Measurements from ENCODE around the gene NUCB1.
"Not testable (repeated sequence)": the region's sequence is repeated elsewhere in the genome, so short reads cannot be mapped to it uniquely, and the experiment has no call there.

The NUCB1 gene

GRCh38 chr19:48925890-48926289 lies 25.8 kb downstream of the NUCB1 start:
- peak; percentile 29 for TF ChIP-seq POLR2A (IDR thresholded peaks at IDR 0.05; ENCODE audit: low read length)
- DNase-seq: not testable (repeated sequence)

DNA sequence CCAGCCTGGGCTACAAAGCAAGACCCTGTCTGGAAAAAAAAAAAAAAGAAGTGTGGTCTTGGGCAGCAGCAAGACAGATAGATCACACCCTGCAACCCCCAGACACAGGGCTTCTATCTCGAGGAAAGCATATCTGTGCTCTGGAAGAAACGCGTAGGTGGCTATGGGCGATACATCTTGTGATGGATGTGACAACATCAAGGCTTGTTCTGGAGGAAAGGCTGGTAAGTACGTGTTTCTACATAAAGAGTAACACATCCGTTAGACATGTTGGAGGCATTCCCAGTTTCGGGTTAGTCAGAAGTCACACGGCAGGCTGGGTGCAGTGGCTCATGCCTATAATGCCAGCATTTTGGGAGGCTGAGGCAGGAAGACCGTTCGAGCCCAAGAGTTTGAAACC lies 26.8 kb downstream of the NUCB1 start:
- TF ChIP-seq GATA1 (IDR thresholded peaks at IDR 0.05; ENCODE audit: low read depth, low read length) (no peak), POLR2A (IDR thresholded peaks at IDR 0.05; ENCODE audit: low read length) (no peak)
- no peak for DNase-seq

GRCh38 chr19:48927692-48928091 lies 27.6 kb downstream of the NUCB1 start:
- not testable (repeated sequence) for DNase-seq

DNA sequence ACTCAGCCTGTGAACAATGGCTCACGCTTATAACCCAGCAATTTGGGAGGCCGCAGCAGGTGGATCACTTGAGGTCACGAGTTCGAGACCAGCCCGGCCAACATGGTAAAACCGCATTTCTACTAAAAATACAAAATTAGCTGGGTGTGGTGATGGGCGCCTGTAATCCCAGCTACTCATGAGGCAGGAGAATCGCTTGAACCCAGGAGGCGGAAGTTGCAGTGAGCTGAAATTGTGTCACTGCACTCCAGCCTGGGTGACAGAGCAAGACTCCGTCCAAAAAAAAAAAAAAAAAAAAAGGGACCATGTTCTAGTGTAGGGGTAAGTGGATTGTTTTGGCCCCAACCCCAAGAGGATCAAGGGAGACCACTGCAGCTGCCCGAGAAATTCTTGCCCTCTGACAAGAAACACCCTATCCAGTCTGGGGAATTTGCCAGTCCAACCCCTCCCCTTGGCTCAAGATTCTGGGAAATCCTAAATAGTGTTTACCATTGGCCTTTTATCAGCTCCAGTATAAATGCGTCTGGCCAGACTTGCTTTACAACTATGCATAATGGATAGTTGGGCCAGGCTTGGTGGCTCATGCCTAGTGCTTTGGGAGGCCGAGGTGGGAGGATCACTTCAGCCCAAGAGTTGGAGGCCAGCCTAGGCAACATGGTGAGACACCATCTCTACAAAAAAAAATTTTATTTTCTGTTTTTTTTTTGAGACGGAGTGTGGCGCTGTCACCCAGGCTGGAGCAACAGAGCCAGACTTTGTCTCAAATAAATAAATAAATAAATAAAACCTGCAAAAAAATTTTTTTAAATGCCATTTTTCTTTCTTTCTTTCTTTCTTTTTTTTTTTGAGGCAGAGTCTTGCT lies 28.3 kb downstream of the NUCB1 start:
- DNase-seq: no peak
- TF ChIP-seq POLR2A (IDR thresholded peaks at IDR 0.05; ENCODE audit: low read length) (no peak), GATA1 (IDR thresholded peaks at IDR 0.05; ENCODE audit: low read depth, low read length) (no peak)

DNA sequence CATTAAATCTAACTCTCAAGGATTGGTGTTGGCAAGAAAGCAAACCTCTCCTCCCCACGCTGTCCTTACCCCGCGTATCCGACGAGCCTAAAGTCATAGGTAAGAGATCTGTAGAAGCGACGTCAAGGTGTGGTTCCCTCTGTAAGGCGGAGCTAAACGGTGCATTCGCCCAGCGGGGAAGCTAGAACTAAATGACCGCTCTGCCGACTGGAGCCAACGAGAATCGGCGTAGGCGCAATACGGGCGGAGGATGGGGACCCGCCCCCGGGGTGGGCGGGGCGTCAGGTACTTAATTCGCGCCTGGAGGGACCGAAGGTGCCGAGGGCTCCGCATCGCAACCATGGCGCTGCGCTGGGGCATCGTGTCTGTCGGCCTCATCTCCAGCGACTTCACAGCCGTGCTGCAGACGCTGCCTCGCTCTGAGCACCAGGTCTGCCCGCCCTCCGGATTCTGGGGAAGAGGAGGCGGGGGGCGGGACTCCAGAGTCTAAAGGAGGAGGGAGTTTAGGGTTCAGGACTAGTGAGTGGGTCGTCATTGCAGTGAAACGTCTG lies 33.3 kb downstream of the NUCB1 start, which contains the start of gene DHDH:
TSS of gene DHDH (plus strand) at position 318 of the 551 bp plus-strand sequence. CDS start at position 341, 23 bp downstream.
- TF ChIP-seq GATA1 (IDR thresholded peaks at IDR 0.05; ENCODE audit: low read depth, low read length): no peak
- TF ChIP-seq POLR2A (IDR thresholded peaks at IDR 0.05; ENCODE audit: low read length): peak; percentile 47
- DNase-seq: peak; percentile 86 to 90

- TF ChIP-seq POLR2A (IDR thresholded peaks at IDR 0.05; ENCODE audit: low read length): no peak
- TF ChIP-seq GATA1 (IDR thresholded peaks at IDR 0.05; ENCODE audit: low read depth, low read length): no peak
- no peak for DNase-seq
These were observed 34.7 kb downstream of the NUCB1 start for GRCh38 chr19:48934837-48935236.

GRCh38 chr19:48935864-48936263 lies 35.8 kb downstream of the NUCB1 start:
- TF ChIP-seq POLR2A (IDR thresholded peaks at IDR 0.05; ENCODE audit: low read length): no peak
- no peak for TF ChIP-seq GATA1 (IDR thresholded peaks at IDR 0.05; ENCODE audit: low read depth, low read length)
- DNase-seq: no peak

- no peak for DNase-seq
These were observed 38.1 kb downstream of the NUCB1 start for GRCh38 chr19:48938256-48938655.

DNA sequence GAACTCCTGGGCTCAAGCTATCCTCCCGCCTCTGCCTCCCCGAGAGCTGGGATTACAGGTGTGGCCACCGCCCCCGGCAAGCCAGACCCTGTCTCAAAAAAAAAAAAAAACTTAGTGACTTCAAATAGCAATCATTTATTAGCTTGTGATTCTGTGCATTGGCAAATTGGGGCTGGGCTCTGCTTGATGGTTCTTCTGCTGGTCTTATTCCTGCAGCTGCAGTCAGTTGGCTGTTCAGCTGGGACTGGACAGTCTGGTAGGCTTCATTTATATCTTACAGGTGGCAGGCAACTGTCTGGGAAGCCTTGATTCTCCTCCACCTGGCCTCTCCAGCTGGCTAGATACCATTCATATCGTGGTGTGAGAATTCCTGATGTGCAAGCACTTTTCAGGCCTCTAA lies 40.8 kb downstream of the NUCB1 start:
- no peak for DNase-seq
- TF ChIP-seq POLR2A (IDR thresholded peaks at IDR 0.05; ENCODE audit: low read length): no peak
- no peak for TF ChIP-seq GATA1 (IDR thresholded peaks at IDR 0.05; ENCODE audit: low read depth, low read length)

More at GRCh38 chr19:48938256-48938655, 38.1 kb downstream of the NUCB1 start:
- TF ChIP-seq GATA1 (IDR thresholded peaks at IDR 0.05; ENCODE audit: low read depth, low read length): no peak

DNA sequence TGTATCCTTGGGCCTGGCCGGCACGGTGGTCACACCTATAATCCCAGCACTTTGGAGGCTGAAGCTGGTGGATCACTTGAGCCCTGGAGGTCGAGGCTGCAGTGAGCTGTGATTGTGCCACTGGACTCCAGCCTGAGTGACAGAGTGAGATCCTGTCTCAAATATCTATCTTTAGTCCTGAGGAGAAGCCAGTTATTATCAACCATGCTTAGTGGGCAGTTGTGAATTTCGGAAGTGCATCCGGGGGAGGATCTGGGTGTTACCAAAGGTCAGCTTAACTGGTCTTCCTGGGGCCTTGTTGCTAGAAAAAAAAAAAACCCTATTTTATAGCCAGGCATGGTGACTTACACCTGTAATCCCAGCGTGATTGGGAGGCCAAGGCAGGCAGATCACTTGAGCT lies 43.0 kb downstream of the NUCB1 start:
- no peak for TF ChIP-seq GATA1 (IDR thresholded peaks at IDR 0.05; ENCODE audit: low read depth, low read length)
- TF ChIP-seq POLR2A (IDR thresholded peaks at IDR 0.05; ENCODE audit: low read length): no peak

DNA sequence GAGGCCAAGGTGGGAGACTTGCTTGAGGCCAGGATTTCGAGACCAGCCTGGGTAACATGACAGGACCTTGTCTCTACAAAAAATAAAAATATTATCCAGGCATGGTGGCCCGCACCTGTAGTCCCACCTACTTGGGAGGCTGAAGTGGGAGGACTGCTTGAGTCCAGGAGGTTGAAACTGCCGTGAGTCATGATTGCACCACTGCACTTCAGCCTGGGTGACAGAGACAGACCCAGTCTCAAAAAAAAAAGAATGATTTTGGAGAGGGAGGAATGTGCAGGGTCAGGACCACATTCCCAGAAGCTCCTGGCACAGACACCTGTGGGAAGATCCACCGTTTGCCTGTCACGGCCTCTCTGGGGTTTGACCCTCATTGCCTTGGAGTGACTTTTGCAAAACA lies 45.3 kb downstream of the NUCB1 start:
- no peak for TF ChIP-seq GATA1 (IDR thresholded peaks at IDR 0.05; ENCODE audit: low read depth, low read length)
- no peak for TF ChIP-seq POLR2A (IDR thresholded peaks at IDR 0.05; ENCODE audit: low read length)
- no peak for DNase-seq

More for the DNA sequence above, 43.0 kb downstream of the NUCB1 start:
- no peak for DNase-seq

- no peak for TF ChIP-seq GATA1 (IDR thresholded peaks at IDR 0.05; ENCODE audit: low read depth, low read length)
- no peak for TF ChIP-seq POLR2A (IDR thresholded peaks at IDR 0.05; ENCODE audit: low read length)
- no peak for DNase-seq
These were observed 45.7 kb downstream of the NUCB1 start for GRCh38 chr19:48945817-48946216.

DNA sequence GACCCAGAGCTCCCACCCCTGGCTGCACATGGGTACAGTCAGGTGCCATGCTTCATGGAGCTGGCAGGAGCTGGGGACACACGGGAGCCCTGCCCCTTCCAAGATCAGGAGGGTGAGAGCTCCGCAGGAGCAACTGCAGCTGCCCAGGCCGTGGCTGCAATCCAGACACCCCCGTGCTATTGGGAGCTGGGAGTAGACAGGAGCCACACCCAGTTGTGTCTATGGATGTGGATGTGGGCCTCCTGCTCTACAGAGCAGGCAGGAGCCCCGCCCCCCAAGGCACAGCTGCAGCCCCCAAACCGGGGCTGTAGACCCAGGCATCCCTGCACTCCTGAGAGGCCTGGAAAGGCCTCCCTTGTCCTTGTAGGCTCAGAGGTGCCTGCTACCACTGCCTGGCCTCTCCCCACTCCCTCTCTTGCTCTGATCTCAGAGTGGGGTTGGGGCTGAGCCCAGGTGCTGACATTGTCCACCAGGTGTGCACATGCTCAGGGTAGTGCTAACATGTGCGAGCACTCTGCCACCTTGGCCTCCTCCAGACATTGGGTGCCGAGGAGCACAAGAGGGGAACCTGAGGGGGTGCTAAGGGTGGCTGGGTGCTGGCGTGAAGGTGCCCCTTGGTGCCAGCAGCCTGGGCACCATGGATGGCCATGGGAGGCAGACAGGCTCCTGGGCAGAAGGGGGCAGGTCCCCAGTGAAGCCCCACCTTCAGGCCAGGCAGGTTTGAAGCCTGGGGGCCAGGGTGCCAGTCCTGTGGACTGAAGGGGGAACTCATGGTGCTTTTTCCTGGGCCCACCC lies 46.5 kb downstream of the NUCB1 start:
- no peak for DNase-seq
- TF ChIP-seq POLR2A (IDR thresholded peaks at IDR 0.05; ENCODE audit: low read length) (no peak), GATA1 (IDR thresholded peaks at IDR 0.05; ENCODE audit: low read depth, low read length) (no peak)

GRCh38 chr19:48947258-48947542 lies 47.1 kb downstream of the NUCB1 start:
- no peak for DNase-seq
- TF ChIP-seq POLR2A (IDR thresholded peaks at IDR 0.05; ENCODE audit: low read length) (no peak), GATA1 (IDR thresholded peaks at IDR 0.05; ENCODE audit: low read depth, low read length) (no peak)
